ENCODE data around the gene OPN1MW2.
"Not testable (repeated sequence)": the region's sequence is repeated elsewhere in the genome, so short reads cannot be mapped to it uniquely, and the experiment has no call there.

OPN1MW2 gene

DNA sequence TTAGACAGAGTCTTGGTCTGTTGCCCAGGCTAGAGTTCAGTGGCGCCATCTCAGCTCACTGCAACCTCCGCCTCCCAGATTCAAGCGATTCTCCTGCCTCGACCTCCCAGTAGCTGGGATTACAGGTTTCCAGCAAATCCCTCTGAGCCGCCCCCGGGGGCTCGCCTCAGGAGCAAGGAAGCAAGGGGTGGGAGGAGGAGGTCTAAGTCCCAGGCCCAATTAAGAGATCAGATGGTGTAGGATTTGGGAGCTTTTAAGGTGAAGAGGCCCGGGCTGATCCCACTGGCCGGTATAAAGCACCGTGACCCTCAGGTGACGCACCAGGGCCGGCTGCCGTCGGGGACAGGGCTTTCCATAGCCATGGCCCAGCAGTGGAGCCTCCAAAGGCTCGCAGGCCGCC lies at the start of gene OPN1MW2:
OPN1MW2 (plus strand) TSS at position 301 of the 400 bp plus-strand sequence; CDS start at position 361, 60 bp downstream.
- not testable (repeated sequence) for DNase-seq

DNA sequence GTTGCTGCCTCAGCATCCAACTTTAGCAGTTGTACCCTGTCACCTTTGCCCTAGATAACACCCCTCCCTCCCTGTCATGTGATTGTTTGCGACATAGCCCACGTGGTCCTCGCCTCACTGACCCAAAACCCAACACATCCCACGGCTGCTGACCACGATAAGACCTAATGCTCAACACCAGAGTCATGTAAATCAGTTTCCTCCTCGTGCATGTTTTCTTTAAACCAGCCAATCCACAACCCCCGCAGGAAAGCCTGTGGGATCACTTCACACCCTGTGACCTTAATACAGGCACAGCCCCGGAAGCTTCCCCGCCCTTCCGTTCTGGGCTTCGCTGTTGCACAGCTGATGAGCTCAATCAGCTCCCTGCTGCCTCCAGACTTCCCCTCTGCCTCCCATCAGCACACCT lies 47.0 kb upstream of the OPN1MW2 start:
- DNase-seq = not testable (repeated sequence)

DNA sequence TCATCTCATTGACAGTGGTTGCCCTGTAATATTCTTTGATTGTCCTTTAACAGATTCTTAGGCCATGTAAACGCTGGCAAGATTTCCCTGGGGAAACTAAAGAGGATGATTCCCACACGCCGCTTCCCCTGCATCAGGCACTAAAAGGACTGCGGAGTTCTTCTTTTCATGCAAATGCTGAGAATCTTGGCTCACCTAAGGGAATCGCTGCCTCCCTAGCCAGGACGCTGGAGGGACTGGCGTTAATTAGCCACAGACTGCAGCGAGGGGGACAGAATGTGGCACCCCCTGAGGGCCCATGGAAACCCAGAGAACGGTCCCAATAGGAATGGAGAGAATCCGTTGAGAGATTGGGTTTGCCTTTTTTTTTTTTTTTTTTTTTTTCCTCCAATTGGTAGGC lies 45.2 kb upstream of the OPN1MW2 start:
- not testable (repeated sequence) for DNase-seq

DNA sequence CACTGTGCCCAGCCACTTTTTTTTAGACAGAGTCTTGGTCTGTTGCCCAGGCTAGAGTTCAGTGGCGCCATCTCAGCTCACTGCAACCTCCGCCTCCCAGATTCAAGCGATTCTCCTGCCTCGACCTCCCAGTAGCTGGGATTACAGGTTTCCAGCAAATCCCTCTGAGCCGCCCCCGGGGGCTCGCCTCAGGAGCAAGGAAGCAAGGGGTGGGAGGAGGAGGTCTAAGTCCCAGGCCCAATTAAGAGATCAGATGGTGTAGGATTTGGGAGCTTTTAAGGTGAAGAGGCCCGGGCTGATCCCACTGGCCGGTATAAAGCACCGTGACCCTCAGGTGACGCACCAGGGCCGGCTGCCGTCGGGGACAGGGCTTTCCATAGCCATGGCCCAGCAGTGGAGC lies 37.3 kb upstream of the OPN1MW2 start, which contains the start of gene OPN1MW:
OPN1MW (plus strand) TSS at position 301 of the 400 bp plus-strand sequence; CDS start at position 383, 82 bp downstream.
- DNase-seq = not testable (repeated sequence)

DNA sequence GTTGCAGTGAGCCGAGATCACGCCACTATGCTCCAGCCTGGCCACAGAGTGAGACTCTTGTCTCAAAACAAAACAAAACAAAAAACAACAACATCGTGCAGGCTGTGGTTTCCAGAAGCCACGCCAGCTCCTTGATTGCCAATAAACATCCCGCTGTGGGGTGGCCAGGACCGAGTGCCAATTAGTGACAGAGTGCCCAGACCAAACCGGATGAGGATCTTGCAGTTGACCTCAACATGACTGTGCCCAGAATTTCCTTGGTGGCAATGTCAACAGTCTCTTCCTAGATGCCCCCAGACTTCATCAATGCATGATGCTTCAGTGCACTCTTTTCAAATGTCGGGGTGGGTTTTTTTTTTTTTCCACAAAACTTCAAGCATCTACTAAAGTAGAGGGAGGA lies 35.8 kb upstream of the OPN1MW2 start:
- DNase-seq = not testable (repeated sequence)

DNA sequence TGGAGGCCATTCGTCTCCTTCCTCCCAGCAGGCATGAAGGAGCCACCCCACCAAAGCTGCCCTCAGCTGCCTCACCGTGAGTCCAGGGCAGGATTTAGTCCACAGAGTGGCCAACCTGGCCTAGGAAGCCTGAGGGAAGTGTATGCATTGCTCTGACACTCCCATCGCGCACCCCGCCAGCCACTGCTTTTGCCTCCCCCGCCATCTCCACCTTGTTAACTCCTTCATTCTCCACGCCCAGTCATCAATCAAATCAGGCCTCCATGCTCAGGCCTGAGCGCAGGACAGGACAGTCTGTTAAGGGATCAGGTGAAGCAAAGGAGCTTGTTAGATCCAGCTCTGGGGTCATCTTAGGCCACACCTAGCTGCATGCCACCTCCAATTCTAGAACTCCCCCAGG lies 26.7 kb upstream of the OPN1MW2 start:
- not testable (repeated sequence) for DNase-seq

DNA sequence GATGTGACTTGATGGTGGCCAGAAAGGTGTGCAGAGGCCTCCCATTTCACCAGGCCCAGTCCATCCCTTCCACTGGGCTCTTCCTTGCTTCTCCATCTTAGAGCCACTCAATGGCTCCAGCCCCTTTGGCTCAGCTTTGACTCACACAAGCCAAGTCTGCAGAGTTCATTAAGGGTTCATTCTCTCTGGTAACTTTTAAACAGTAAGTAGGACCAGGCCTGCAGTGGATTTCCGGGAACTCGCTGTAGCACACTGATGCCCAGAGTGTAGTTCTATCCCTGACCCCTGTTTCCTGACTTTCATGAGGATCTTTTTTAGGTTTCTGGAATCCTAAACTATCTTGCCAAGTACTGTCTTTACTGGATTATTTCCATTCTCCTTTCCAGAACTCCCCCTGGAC lies 25.2 kb upstream of the OPN1MW2 start:
- DNase-seq = not testable (repeated sequence)

DNA sequence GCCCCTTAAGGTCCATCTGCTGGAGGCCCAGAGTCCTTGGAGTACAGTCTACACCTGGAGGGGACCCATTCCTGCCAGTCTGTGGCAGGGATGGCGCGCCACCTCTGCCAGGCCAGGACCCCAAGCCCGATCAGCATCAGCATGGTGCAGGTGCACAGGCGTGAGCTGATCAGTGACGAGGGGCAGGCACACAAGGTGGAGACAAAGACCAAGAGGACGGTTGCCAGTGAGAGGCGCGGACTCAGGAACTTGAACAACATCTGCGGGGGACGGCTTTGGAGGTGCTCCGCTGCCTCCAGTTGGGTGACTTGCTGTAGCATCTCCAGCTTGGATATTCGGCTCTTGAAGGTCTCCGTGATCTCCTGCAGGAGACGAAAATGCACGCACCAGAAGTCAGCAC lies 23.1 kb upstream of the OPN1MW2 start:
- DNase-seq = not testable (repeated sequence)

DNA sequence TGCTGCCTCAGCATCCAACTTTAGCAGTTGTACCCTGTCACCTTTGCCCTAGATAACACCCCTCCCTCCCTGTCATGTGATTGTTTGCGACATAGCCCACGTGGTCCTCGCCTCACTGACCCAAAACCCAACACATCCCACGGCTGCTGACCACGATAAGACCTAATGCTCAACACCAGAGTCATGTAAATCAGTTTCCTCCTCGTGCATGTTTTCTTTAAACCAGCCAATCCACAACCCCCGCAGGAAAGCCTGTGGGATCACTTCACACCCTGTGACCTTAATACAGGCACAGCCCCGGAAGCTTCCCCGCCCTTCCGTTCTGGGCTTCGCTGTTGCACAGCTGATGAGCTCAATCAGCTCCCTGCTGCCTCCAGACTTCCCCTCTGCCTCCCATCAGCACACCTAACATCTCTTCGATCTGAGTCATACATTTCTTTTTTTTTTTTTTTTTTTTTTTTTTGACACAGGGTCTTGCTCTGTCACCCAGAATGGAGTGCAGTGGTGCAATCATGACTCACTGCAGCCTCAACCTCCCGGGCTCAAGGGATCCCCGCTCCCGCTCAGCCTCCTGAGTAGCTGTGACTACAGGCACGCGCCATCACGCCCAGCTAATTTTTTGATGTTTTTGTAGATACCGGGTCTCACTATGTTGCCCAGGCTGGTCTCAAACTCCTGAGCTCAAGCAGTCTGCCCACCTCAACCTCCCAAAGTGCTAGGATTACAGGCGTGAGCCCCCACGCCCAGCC lies 9.7 kb upstream of the OPN1MW2 start:
- not testable (repeated sequence) for DNase-seq

DNA sequence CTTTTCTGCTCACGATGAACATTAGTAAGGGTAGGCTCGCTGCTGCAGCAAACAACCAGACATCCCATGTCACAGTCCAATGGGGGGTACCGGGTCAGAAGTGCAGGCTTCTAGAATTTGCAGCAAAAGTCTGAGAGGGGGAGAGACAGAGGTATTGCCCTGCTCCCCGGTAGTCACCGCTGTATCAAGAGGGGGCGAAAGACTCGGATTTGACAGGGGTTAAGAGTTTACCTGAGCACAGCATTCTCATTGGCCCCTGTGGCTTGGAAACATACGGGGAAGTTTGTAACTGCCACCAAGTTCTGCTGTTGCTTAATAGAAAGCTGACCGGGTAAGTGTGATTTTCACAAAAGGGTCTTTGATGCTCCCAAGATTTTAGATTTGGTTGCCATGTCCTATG lies 8.5 kb upstream of the OPN1MW2 start:
- not testable (repeated sequence) for DNase-seq

DNA sequence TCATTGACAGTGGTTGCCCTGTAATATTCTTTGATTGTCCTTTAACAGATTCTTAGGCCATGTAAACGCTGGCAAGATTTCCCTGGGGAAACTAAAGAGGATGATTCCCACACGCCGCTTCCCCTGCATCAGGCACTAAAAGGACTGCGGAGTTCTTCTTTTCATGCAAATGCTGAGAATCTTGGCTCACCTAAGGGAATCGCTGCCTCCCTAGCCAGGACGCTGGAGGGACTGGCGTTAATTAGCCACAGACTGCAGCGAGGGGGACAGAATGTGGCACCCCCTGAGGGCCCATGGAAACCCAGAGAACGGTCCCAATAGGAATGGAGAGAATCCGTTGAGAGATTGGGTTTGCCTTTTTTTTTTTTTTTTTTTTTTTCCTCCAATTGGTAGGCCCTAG lies 8.1 kb upstream of the OPN1MW2 start:
- not testable (repeated sequence) for DNase-seq

DNA sequence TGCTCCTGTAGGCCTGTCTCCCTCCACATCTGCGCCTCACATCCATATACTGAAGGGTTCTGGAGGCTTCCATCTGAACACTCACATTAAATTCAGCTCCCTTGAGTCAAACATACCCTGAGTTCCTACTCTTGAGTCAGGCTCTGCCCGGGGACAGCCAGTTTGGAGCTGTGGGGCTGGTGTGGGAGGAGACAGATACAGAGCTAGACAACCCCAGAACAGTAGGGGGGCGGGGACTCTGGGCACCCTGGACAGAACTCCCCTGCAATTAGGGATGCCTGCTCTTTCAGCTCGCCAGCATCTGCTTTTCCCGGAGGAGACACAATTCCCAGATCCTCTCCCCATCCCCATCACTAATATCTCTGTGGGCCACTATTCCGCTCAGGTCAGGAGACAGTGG lies 5.7 kb downstream of the OPN1MW2 start:
- DNase-seq = not testable (repeated sequence)

DNA sequence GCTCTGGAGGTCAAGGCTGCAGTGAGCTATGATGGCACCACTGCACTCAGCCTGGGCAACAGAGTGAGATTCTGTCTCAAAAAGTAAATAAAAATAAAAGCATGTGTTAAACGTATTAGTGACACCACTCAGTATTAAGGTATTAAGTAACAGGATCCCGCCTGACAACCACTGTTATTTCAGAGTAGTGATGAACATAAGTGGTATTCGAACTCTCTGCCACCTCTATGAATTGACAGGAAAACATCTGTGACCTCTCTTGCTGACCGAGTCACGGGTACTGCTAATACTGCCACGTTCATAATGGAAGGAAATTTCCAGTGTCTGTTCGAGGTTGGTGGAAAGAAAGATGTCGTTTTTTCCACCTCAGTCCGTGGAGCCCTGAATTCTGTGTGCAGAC lies 7.2 kb downstream of the OPN1MW2 start:
- not testable (repeated sequence) for DNase-seq

DNA sequence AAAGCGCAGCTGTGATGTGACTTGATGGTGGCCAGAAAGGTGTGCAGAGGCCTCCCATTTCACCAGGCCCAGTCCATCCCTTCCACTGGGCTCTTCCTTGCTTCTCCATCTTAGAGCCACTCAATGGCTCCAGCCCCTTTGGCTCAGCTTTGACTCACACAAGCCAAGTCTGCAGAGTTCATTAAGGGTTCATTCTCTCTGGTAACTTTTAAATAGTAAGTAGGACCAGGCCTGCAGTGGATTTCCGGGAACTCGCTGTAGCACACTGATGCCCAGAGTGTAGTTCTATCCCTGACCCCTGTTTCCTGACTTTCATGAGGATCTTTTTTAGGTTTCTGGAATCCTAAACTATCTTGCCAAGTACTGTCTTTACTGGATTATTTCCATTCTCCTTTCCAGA lies 11.9 kb downstream of the OPN1MW2 start:
- DNase-seq = not testable (repeated sequence)

DNA sequence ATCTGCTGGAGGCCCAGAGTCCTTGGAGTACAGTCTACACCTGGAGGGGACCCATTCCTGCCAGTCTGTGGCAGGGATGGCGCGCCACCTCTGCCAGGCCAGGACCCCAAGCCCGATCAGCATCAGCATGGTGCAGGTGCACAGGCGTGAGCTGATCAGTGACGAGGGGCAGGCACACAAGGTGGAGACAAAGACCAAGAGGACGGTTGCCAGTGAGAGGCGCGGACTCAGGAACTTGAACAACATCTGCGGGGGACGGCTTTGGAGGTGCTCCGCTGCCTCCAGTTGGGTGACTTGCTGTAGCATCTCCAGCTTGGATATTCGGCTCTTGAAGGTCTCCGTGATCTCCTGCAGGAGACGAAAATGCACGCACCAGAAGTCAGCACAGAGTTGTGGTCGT lies 14.1 kb downstream of the OPN1MW2 start:
- DNase-seq = not testable (repeated sequence)

DNA sequence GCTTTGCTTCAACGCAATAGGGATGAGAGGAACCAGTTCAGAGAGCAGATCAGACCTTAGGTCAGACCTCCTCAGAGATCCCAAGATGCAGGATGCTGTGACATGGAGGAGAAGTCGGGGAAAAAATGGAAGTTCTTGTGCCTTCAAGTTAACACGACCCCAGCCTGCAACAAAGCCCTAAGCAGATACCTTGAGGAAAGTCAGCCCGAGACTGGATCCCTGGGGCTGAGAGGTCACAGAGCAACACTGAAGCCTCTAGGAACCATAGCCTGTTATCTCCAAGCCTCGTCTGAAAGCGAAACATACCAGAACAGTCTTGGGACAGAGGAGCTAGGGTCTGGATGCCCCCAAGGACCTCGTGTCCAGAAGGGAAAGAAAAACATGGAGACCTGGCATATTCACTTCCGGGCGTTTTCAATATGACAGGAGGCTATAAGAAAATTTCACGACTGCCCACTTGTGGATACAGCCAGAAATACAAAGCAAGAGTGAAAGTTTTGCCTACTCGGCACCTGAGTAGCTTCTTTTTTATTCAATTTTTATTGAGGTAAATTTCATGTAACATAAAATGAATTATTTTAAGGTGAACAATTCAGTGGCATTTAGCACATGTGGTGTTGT lies 19.5 kb downstream of the OPN1MW2 start:
- DNase-seq = not testable (repeated sequence)

DNA sequence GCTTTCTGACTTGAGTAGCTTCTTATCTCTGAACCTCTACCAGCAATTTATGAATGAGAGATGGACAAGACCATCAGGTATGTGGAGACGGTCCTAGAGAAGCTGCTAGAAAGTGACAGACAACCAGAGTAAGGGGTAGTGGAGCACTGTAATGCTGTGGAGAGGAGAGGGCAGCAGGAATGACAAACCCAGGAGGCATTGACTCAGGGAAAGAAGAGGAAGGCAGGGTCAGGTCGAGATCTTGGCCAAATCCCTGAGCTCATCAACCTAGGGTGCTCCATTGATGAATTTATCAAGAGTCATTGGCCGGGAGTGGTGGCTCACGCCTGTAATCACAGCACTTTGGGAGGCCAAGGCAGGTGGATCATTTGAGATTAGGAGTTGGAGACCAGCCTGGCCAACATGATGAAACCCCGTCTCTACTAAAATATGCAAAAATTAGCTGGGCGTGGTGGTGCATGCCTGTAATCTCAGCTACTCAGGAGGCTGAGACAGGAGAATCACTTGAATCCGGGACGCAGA lies 20.5 kb downstream of the OPN1MW2 start:
- DNase-seq = not testable (repeated sequence)

DNA sequence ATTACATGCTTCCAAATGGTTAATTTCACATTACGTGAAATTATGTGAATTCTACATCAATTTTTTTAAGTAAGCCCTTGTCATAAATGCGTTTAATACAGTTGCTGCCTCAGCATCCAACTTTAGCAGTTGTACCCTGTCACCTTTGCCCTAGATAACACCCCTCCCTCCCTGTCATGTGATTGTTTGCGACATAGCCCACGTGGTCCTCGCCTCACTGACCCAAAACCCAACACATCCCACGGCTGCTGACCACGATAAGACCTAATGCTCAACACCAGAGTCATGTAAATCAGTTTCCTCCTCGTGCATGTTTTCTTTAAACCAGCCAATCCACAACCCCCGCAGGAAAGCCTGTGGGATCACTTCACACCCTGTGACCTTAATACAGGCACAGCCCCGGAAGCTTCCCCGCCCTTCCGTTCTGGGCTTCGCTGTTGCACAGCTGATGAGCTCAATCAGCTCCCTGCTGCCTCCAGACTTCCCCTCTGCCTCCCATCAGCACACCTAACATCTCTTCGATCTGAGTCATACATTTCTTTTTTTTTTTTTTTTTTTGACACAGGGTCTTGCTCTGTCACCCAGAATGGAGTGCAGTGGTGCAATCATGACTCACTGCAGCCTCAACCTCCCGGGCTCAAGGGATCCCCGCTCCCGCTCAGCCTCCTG lies 28.0 kb downstream of the OPN1MW2 start:
- DNase-seq = not testable (repeated sequence)

DNA sequence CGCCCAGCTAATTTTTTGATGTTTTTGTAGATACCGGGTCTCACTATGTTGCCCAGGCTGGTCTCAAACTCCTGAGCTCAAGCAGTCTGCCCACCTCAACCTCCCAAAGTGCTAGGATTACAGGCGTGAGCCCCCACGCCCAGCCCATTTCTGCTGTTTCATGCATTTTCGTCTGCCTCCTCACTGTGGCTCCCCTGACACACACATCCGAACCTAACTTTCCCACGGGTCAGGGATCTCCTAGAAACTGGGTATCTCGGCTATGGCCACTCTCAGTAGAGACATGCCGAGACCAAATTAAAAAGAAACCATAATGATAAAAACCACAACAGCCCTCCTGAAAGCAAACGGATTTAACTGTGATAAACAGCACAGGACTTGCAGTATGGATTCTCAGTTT lies 28.5 kb downstream of the OPN1MW2 start:
- not testable (repeated sequence) for DNase-seq

DNA sequence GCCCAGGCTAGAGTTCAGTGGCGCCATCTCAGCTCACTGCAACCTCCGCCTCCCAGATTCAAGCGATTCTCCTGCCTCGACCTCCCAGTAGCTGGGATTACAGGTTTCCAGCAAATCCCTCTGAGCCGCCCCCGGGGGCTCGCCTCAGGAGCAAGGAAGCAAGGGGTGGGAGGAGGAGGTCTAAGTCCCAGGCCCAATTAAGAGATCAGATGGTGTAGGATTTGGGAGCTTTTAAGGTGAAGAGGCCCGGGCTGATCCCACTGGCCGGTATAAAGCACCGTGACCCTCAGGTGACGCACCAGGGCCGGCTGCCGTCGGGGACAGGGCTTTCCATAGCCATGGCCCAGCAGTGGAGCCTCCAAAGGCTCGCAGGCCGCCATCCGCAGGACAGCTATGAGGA lies 37.7 kb downstream of the OPN1MW2 start, which contains the start of gene OPN1MW3:
OPN1MW3 (plus strand) TSS at position 301 of the 400 bp plus-strand sequence; CDS start at position 339, 38 bp downstream.
- DNase-seq = not testable (repeated sequence)

DNA sequence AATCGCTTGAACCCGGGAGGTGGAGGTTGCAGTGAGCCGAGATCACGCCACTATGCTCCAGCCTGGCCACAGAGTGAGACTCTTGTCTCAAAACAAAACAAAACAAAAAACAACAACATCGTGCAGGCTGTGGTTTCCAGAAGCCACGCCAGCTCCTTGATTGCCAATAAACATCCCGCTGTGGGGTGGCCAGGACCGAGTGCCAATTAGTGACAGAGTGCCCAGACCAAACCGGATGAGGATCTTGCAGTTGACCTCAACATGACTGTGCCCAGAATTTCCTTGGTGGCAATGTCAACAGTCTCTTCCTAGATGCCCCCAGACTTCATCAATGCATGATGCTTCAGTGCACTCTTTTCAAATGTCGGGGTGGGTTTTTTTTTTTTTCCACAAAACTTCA lies 39.2 kb downstream of the OPN1MW2 start:
- DNase-seq = not testable (repeated sequence)

DNA sequence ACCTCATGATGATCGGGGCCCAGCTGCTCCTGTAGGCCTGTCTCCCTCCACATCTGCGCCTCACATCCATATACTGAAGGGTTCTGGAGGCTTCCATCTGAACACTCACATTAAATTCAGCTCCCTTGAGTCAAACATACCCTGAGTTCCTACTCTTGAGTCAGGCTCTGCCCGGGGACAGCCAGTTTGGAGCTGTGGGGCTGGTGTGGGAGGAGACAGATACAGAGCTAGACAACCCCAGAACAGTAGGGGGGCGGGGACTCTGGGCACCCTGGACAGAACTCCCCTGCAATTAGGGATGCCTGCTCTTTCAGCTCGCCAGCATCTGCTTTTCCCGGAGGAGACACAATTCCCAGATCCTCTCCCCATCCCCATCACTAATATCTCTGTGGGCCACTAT lies 43.5 kb downstream of the OPN1MW2 start:
- not testable (repeated sequence) for DNase-seq

DNA sequence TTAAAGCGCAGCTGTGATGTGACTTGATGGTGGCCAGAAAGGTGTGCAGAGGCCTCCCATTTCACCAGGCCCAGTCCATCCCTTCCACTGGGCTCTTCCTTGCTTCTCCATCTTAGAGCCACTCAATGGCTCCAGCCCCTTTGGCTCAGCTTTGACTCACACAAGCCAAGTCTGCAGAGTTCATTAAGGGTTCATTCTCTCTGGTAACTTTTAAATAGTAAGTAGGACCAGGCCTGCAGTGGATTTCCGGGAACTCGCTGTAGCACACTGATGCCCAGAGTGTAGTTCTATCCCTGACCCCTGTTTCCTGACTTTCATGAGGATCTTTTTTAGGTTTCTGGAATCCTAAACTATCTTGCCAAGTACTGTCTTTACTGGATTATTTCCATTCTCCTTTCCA lies 49.7 kb downstream of the OPN1MW2 start:
- DNase-seq = not testable (repeated sequence)

Data from NCI-H526 treated with DMSO at 0.1 percent for 48 hours (cell line).